Cardiac muscle cell (in vitro differentiated cells and primary cell): ENCODE data around the gene MMP8. TPM values are rescaled to one million over a fixed set of nuclear protein-coding genes. Genes with fewer than 3 reads are reported as not detected.

ENCODE experiments used
- DNase-seq, 2 donors: peaks; one replicate each; pipeline versions ENCODE4 v3.0.0 to v3.0.0-alpha.2; 2010 to 2017; ENCODE audit warnings: low read depth in 1 of 2, low spot score in 1 of 2
- H3K27ac ChIP-seq: fragments of 200-600 bp; sonication (generic); 2 replicates; pipeline ENCODE4 v1.5.1; 2016
- H3K27me3 ChIP-seq: fragments of 200-600 bp; sonication (generic); 2 replicates; pipeline ENCODE4 v1.6.0; 2016; ENCODE audit warnings: control low read depth
- H3K36me3 ChIP-seq: fragments of 200-600 bp; sonication (generic); 2 replicates; pipeline ENCODE4 v1.5.1; 2016; ENCODE audit warnings: control low read depth
- H3K4me1 ChIP-seq: fragments of 200-600 bp; sonication (generic); 2 replicates; pipeline ENCODE4 v1.8.1; 2017; ENCODE audit warnings: low read depth, mild to moderate bottlenecking, mixed run types
- H3K4me3 ChIP-seq: fragments of 200-600 bp; sonication (generic); 2 replicates; pipeline ENCODE4 v1.5.1; 2016; ENCODE audit warnings: mild to moderate bottlenecking
- H3K9me3 ChIP-seq: fragments of 200-600 bp; sonication (generic); 2 replicates; pipeline ENCODE4 v1.5.1; 2017; ENCODE audit warnings: low read depth, mild to moderate bottlenecking, control low read depth
- CTCF ChIP-seq: IDR thresholded peaks from 2 replicates; pipeline ENCODE4 v1.5.1; 2012; ENCODE audit warnings: low read depth, mild to moderate bottlenecking, low read length
- polyA plus RNA-seq: library from polyadenylated mRNA; unstranded; fragments of >200 nt; fragmentation: Nextera tagmentation; extraction: Ambion mirVana; gene quantifications from 2 replicates; pipeline ENCODE4 v1.2.1, GENCODE V29; 2016
- total RNA-seq: library from RNA; depleted of rRNA; stranded (reverse); fragments of >200 nt; gene quantifications from 2 replicates; pipeline ENCODE4 v1.2.3, GENCODE V29; 2016

MMP8 gene
- total and polyA plus RNA-seq, 2 experiments from 2014 or later, result not detected

- H3K27me3 ChIP-seq, result no peaks in the 10 kb centered on the region
- H3K9me3 ChIP-seq, result no peaks in the 10 kb centered on the region
- H3K4me3 ChIP-seq, result no peak overlapping the region
- H3K27ac ChIP-seq, result no peak overlapping the region
- H3K4me1 ChIP-seq, result no peaks in the 10 kb centered on the region
- peak in 1 of 2 donors; percentile 11 for DNase-seq
- TF ChIP-seq CTCF, result peak; percentile 45
- no peaks in the 10 kb centered on the region for H3K36me3 ChIP-seq
These were observed 60.6 kb downstream of the MMP8 start for GRCh38 chr11:102664001-102664752.

- no peak for TF ChIP-seq CTCF
- no peak overlapping the region for H3K27ac ChIP-seq
- no peaks in the 10 kb centered on the region for H3K4me1 ChIP-seq
- no peaks in the 10 kb centered on the region for H3K9me3 ChIP-seq
- no peaks in the 10 kb centered on the region for H3K36me3 ChIP-seq
- H3K27me3 ChIP-seq, result no peaks in the 10 kb centered on the region
- no peak for DNase-seq
- no peak overlapping the region for H3K4me3 ChIP-seq
These were observed 62.1 kb downstream of the MMP8 start for GRCh38 chr11:102662607-102663006.

Other genes with a start within 250 kb of the MMP8 start
- not detected in 2 replicates for gene MMP7, start 194.2 kb downstream of the MMP8 start, total RNA-seq
- gene MMP7, start 194.2 kb downstream of the MMP8 start, polyA plus RNA-seq, result not detected in 2 replicates
- not detected in 2 replicates for gene MMP20, start 99.6 kb downstream of the MMP8 start, total RNA-seq
- gene MMP20, start 99.6 kb downstream of the MMP8 start, polyA plus RNA-seq, result not detected in 2 replicates
- gene MMP27, start 19.2 kb downstream of the MMP8 start, total RNA-seq, result not detected in 2 replicates
- gene MMP27, start 19.2 kb downstream of the MMP8 start, polyA plus RNA-seq, result not detected in 2 replicates
- not detected in 2 replicates for gene MMP10, start 55.7 kb upstream of the MMP8 start, total RNA-seq
- gene MMP10, start 55.7 kb upstream of the MMP8 start, polyA plus RNA-seq, result not detected in 2 replicates
- gene MMP1, start 73.2 kb upstream of the MMP8 start, total RNA-seq, result not detected in 2 replicates
- gene MMP1, start 73.2 kb upstream of the MMP8 start, polyA plus RNA-seq, result 0.94 TPM in 1 of 2 replicates, not detected in the other
- gene MMP3, start 118.7 kb upstream of the MMP8 start, total RNA-seq, result not detected in 2 replicates
- gene MMP3, start 118.7 kb upstream of the MMP8 start, polyA plus RNA-seq, result not detected in 2 replicates
- gene MMP12, start 150.0 kb upstream of the MMP8 start, total RNA-seq, result not detected in 2 replicates
- gene MMP12, start 150.0 kb upstream of the MMP8 start, polyA plus RNA-seq, result not detected in 2 replicates
- not detected in 2 replicates for gene MMP13, start 230.8 kb upstream of the MMP8 start, total RNA-seq
- not detected in 2 replicates for gene MMP13, start 230.8 kb upstream of the MMP8 start, polyA plus RNA-seq